K562 (cell line): ENCODE measurements around the gene LAMB2. TPM values are rescaled to one million over a fixed set of nuclear protein-coding genes. Genes with fewer than 3 reads are reported as not detected.

Experiments used
- ATAC-seq: fragments of 200-7000 bp; cut with Tn5 transposase; 3 replicates; pipeline ENCODE4 v1.9.1; 2020; ENCODE audit warnings: moderate library complexity
- BruUV-seq: library from RNA; stranded (reverse); fragments of 400-500 nt; replicated peaks from 2 replicates; lab custom pipeline; 2021; lab: Mats Ljungman, UMichigan
- CTCF ChIA-PET: fragments of 300-600 bp; formaldehyde crosslinking; extraction: SDS; loops from one replicate; lab custom pipeline; 2021; ENCODE audit warnings: low intra/inter-chr PET ratio; lab: Yijun Ruan, JAX
- POLR2A ChIA-PET: fragments of 300-600, 350-650 bp; sonication (Branson Sonifier 250); formaldehyde crosslinking; extraction: SDS; loops from one replicate; lab custom pipeline; 2021; ENCODE audit warnings: antibody characterized with exemption, inconsistent platforms; lab: Yijun Ruan, JAX
- DNase-seq, 4 experiments: peaks; one replicate each; pipeline versions ENCODE4 v3.0.0 to v3.0.0-alpha.2; 2011 to 2018; ENCODE audit warnings: low spot score in 3 of 4, mixed read lengths in 3 of 4; ENCODE audit errors: extremely low read depth in 1 of 4
- FAIRE-seq: peaks from 2 replicates; lab custom pipeline; 2011; peaks lifted over from hg19 to GRCh38; lab: Jason Lieb, UNC
- H2AFZ ChIP-seq: 2 replicates; pipeline ENCODE4 v1.6.0; 2011; ENCODE audit warnings: low read depth, low read length, control low read depth, inconsistent platforms
- H3K27ac ChIP-seq: fragments of 200-600 bp; 3 replicates; pipeline ENCODE4 v1.8.0; 2011; ENCODE audit warnings: low read depth, mild to moderate bottlenecking, control low read depth, inconsistent platforms, low read length, moderate library complexity, mixed read lengths; ENCODE audit errors: extremely low read depth
- H3K27me3 ChIP-seq, 2 experiments: fragments of 300-600 bp in 1 of 2; 2 replicates in 1 of 2; 3 replicates in 1 of 2; pipeline versions ENCODE4 v1.6.0 to v1.8.0; 2011; ENCODE audit warnings: inconsistent platforms in 2 of 2, low read length in 2 of 2, mild to moderate bottlenecking in 1 of 2, mixed read lengths in 1 of 2, moderate library complexity in 1 of 2; ENCODE audit not compliant: control insufficient read depth in 2 of 2, insufficient read depth in 2 of 2
- H3K36me3 ChIP-seq: fragments of 300-600 bp; 3 replicates; pipeline ENCODE4 v1.8.0; 2011; ENCODE audit warnings: mild to moderate bottlenecking, low read length, inconsistent platforms; ENCODE audit not compliant: control insufficient read depth, insufficient read depth
- H3K4me1 ChIP-seq, 2 experiments: fragments of 200-600 bp in 1 of 2; replicated peaks in 1 of 2; 2 replicates in 1 of 2; 3 replicates in 1 of 2; pipeline versions ENCODE4 v1.5.1 to v1.8.0; 2011; ENCODE audit warnings: inconsistent platforms in 2 of 2, low read length in 2 of 2, mild to moderate bottlenecking in 1 of 2, mixed read lengths in 1 of 2, moderate library complexity in 1 of 2; ENCODE audit not compliant: control insufficient read depth in 2 of 2, insufficient read depth in 2 of 2
- H3K4me2 ChIP-seq: 2 replicates; pipeline ENCODE4 v1.6.1; 2011; ENCODE audit warnings: low read length, control low read depth, inconsistent platforms, mixed read lengths; ENCODE audit not compliant: insufficient read depth
- H3K4me3 ChIP-seq: fragments of 200-600 bp; sonication (generic), shearing (Covaris generic); 2 replicates; pipeline ENCODE4 v1.5.1; 2016; ENCODE audit warnings: control low read depth, inconsistent platforms
- H3K79me2 ChIP-seq: fragments of 200-600 bp; 3 replicates; pipeline ENCODE4 v1.8.0; 2011; ENCODE audit warnings: low read length, inconsistent platforms; ENCODE audit not compliant: control insufficient read depth, insufficient read depth
- H3K9ac ChIP-seq, 2 experiments: 2 replicates each; pipeline versions ENCODE4 v1.6.0 to v1.6.1; 2011; ENCODE audit warnings: low read depth in 2 of 2, low read length in 2 of 2, control low read depth in 1 of 2, inconsistent platforms in 1 of 2, mild to moderate bottlenecking in 1 of 2, mixed read lengths in 1 of 2; ENCODE audit not compliant: insufficient read depth in 1 of 2
- H3K9me1 ChIP-seq: one replicate; pipeline ENCODE4 v1.6.0; 2011; ENCODE audit warnings: inconsistent platforms, mild to moderate bottlenecking, low read length, moderate library complexity; ENCODE audit not compliant: control insufficient read depth, insufficient read depth
- H3K9me3 ChIP-seq: replicated peaks from 2 replicates; pipeline ENCODE4 v1.5.1; 2011; ENCODE audit warnings: low read depth, low read length, inconsistent platforms; ENCODE audit not compliant: control insufficient read depth, insufficient read depth
- H4K20me1 ChIP-seq: replicated peaks from 2 replicates; pipeline ENCODE4 v1.6.1; 2011; ENCODE audit warnings: low read length, inconsistent platforms, mixed read lengths; ENCODE audit not compliant: control insufficient read depth, insufficient read depth
- CEBPZ ChIP-seq: fragments of 150-350 bp; IDR thresholded peaks from 2 replicates; pipeline ENCODE4 v1.6.1; 2014; ENCODE audit warnings: low read depth, mild to moderate bottlenecking, low read length, borderline replicate concordance
- CGGBP1 ChIP-seq: fragments of 250-450 bp; sonication (Bioruptor Pico); IDR thresholded peaks from 2 replicates; pipeline ENCODE4 v1.9.0; 2021; ENCODE audit warnings: mild to moderate bottlenecking
- CTCFL ChIP-seq: IDR thresholded peaks from 2 replicates; pipeline ENCODE4 v1.6.1; 2011; ENCODE audit warnings: borderline replicate concordance, low read depth, mild to moderate bottlenecking, moderate library complexity, low read length; ENCODE audit not compliant: insufficient read depth, poor library complexity, severe bottlenecking
- ELK3 ChIP-seq: fragments of 450-650 bp; formaldehyde crosslinking; IDR thresholded peaks from 2 replicates; pipeline ENCODE4 v1.4.0; 2020; ENCODE audit warnings: mild to moderate bottlenecking
- MCM2 ChIP-seq: fragments of 450-650 bp; IDR thresholded peaks from 2 replicates; pipeline ENCODE4 v1.6.1; 2017; ENCODE audit warnings: low read depth, mild to moderate bottlenecking
- NFXL1 ChIP-seq: fragments of 450-650 bp; formaldehyde crosslinking; IDR thresholded peaks from 2 replicates; pipeline ENCODE4 v1.4.0; 2021; ENCODE audit warnings: mild to moderate bottlenecking
- POLR2A ChIP-seq: fragments of 450-650 bp; conservative IDR thresholded peaks from 2 replicates; pipeline ENCODE4 v1.6.1; 2016
- RBBP5 ChIP-seq: fragments of 200-600 bp; sonication (generic); IDR thresholded peaks from 2 replicates; pipeline ENCODE4 v1.6.1; 2012; ENCODE audit warnings: borderline replicate concordance, mild to moderate bottlenecking, low read length, control low read depth, inconsistent platforms; ENCODE audit not compliant: insufficient read depth, poor library complexity, severe bottlenecking
- RFX1 ChIP-seq: fragments of 450-650 bp; IDR thresholded peaks from 2 replicates; pipeline ENCODE4 v1.6.1; 2016; ENCODE audit warnings: mild to moderate bottlenecking, moderate library complexity
- ZNF639 ChIP-seq, 2 experiments: fragments of 200-800 bp in 1 of 2; sonication (Bioruptor generic) in 1 of 2; sonication (generic) in 1 of 2; formaldehyde crosslinking in 1 of 2; IDR thresholded peaks in 1 of 2; conservative IDR thresholded peaks in 1 of 2; 2 replicates each; pipeline versions ENCODE4 v1.5.0 to v1.6.1; 2016 to 2020; ENCODE audit warnings: missing compliant biosample characterization in 1 of 2, missing genetic modification characterization in 1 of 2, missing genetic modification reagents in 1 of 2
- WGBS: fragments of 100-300 bp; shearing (Covaris generic); methylation state at CpG from one replicate; pipeline ENCODE4 v1.1.6; 2016; ENCODE audit warnings: low coverage, mixed read lengths; ENCODE audit not compliant: insufficient coverage; ENCODE audit errors: missing lambda C conversion rate; 5-methylcytosine and 5-hydroxymethylcytosine counted together
- in situ Hi-C: fragments of 300-500 bp; cut with MboI; formaldehyde crosslinking; loops from 4 replicates; pipeline ENCODE4 v1.15.0; 2018; ENCODE audit warnings: inconsistent platforms, mixed read lengths
- intact Hi-C: fragments of 100-400 bp; cut with micrococcal nuclease; formaldehyde crosslinking; loops from 2 replicates; pipeline ENCODE4 v1.14.2; 2022
- polyA plus RNA-seq, 8 experiments: library from polyadenylated mRNA; depleted of rRNA in 4 of 8; stranded (reverse) in 5 of 8; unstranded in 3 of 8; fragments of >200 nt; fragmentation: Nextera tagmentation in 2 of 8; fragmentation: Illumina TruSeq in 1 of 8; extraction: Ambion mirVana in 2 of 8; extraction: Trizol in 1 of 8; gene quantifications; 2 replicates each; pipeline versions ENCODE4 v1.2.1 to v1.2.3, GENCODE V29; 2011 to 2014; ENCODE audit warnings: inconsistent platforms in 1 of 8, missing spikeins in 1 of 8
- total RNA-seq, 7 experiments: library from RNA; depleted of rRNA in 6 of 7; stranded (reverse); fragments of >200 nt in 6 of 7; fragmentation: Illumina TruSeq in 2 of 7; extraction: Trizol in 2 of 7; gene quantifications; 2 replicates each; pipeline versions ENCODE4 v1.2.1 to v1.2.3, GENCODE V29; 2011 to 2021; ENCODE audit warnings: low replicate concordance in 1 of 7

Gene LAMB2
- total and polyA plus RNA-seq, 9 of the 15 experiments (the other 6 are each of a cell fraction or from before 2014, with no cell fraction given): 1.4 to 26.0 (median 16.2) TPM

- no peak for DNase-seq
- no peak overlapping the region for H3K4me2 ChIP-seq
- in situ Hi-C loops (no loop called here), intact Hi-C loops (no loop called here)
- H3K27ac ChIP-seq: no peak overlapping the region
- no peaks in the 10 kb centered on the region; the same call in 2 of the 3 replicates for H3K79me2 ChIP-seq
- H2AFZ ChIP-seq: no peak overlapping the region
- peaks cover 2 to 32% of the 10 kb centered on the region in 2 experiments; a peak in 4 of 5 replicates for H3K4me1 ChIP-seq
- peak overlapping the region in 1 of 2 experiments; percentile 56; a peak in 1 of 4 replicates for H3K9ac ChIP-seq
- H3K36me3 ChIP-seq: no peaks in the 10 kb centered on the region
- TF ChIP-seq POLR2A: no peak
- no peak for TF ChIP-seq ELK3 (CRISPR knock-in tag)
- TF ChIP-seq CEBPZ: no peak
- no peak for TF ChIP-seq MCM2
- no peak for TF ChIP-seq RFX1
- no peak for TF ChIP-seq CTCFL
- no peak for TF ChIP-seq ZNF639 (CRISPR knock-in tag; conservative IDR thresholded peaks at IDR 0.05 in 1 of 2, IDR thresholded peaks at IDR 0.05 in 1 of 2)
- TF ChIP-seq CGGBP1: no peak
- no peak for TF ChIP-seq NFXL1 (CRISPR knock-in tag)
- TF ChIP-seq RBBP5: no peak
- ChIA-PET POLR2A (interaction anchor here (0.6 to 2.4 kb wide), 2 partner anchors 11 to 30 kb away, joined by 3 to 8 read pairs; partner anchors contain the start of gene USP19), CTCF (no interaction called here)
- 87% methylated on average over 6 of the region's 6 CpGs for WGBS
- no peaks in the 10 kb centered on the region for H3K9me1 ChIP-seq
- H4K20me1 ChIP-seq: no peaks in the 10 kb centered on the region
- H3K9me3 ChIP-seq: no peaks in the 10 kb centered on the region
- H3K4me3 ChIP-seq: no peak overlapping the region
- no peak for ATAC-seq
- FAIRE-seq: no peak
- no peaks in the 10 kb centered on the region for H3K27me3 ChIP-seq
- BruUV-seq: no TSS peak
These were observed 1.3 kb downstream of the LAMB2 start for GRCh38 chr3:49131576-49131975.
